Pons (tissue), 1 donor: Measurements from ENCODE around the gene CDK5R2.

Source experiments
- DNase-seq: peaks from one replicate; pipeline ENCODE4 v3.0.0-alpha.2; 2016; ENCODE audit warnings: low spot score

Gene CDK5R2

GRCh38 chr2:219009294-219009693 is 49.8 kb downstream of the CDK5R2 start:
- no peak for DNase-seq

- DNase-seq = no peak
Observed at GRCh38 chr2:219010162-219010756, 50.8 kb downstream of the CDK5R2 start.

- no peak for DNase-seq
Observed at GRCh38 chr2:219010873-219011272, 51.4 kb downstream of the CDK5R2 start.
